Stomach (tissue), 9 donors: Measurements from ENCODE around the gene ANKHD1. TPM values are rescaled to one million over a fixed set of nuclear protein-coding genes. Genes with fewer than 3 reads are reported as not detected.

Experiments used
- DNase-seq, 2 donors: peaks; one replicate each; pipeline versions ENCODE4 v3.0.0 to v3.0.0-alpha.2; 2013 to 2019
- H3K27ac ChIP-seq, 5 donors: fragments of 200-600 bp in 4 of 5; sonication (generic) in 4 of 5; one replicate each; pipeline ENCODE4 v1.5.1; 2013 to 2019; ENCODE audit warnings: mild to moderate bottlenecking in 1 of 5, moderate library complexity in 1 of 5
- H3K27me3 ChIP-seq, 3 donors: fragments of 200-600 bp; sonication (generic); one replicate each; pipeline ENCODE4 v1.5.1; 2017 to 2019; ENCODE audit warnings: mixed run types in 1 of 3
- H3K36me3 ChIP-seq, 4 donors: fragments of 200-600 bp; sonication (generic); 1 replicate in 3 of 4; 2 replicates in 1 of 4; pipeline ENCODE4 v1.5.1; 2016 to 2019
- H3K4me1 ChIP-seq, 4 donors: fragments of 200-600 bp; sonication (generic); one replicate each; pipeline ENCODE4 v1.5.1; 2016 to 2019
- H3K4me3 ChIP-seq, 4 donors: fragments of 200-600 bp; sonication (generic) in 3 of 4; one replicate each; pipeline ENCODE4 v1.5.1; 2016 to 2019; ENCODE audit warnings: mild to moderate bottlenecking in 1 of 4
- H3K9me3 ChIP-seq, 4 donors: fragments of 200-600 bp; sonication (generic); one replicate each; pipeline ENCODE4 v1.5.1; 2016 to 2019
- EP300 ChIP-seq: sonication (generic); formaldehyde crosslinking; IDR thresholded peaks from one replicate; pipeline ENCODE4 v1.6.1; 2017; ENCODE audit warnings: antibody characterized with exemption
- POLR2A ChIP-seq, 4 donors: fragments of 450-650 bp; IDR thresholded peaks; one replicate each; pipeline ENCODE4 v1.6.1; 2016; ENCODE audit warnings: antibody characterized with exemption in 4 of 4, control low read depth in 2 of 4, mild to moderate bottlenecking in 1 of 4, moderate library complexity in 1 of 4
- POLR2AphosphoS5 ChIP-seq, 3 donors: sonication (generic); formaldehyde crosslinking; IDR thresholded peaks; one replicate each; pipeline ENCODE4 v1.6.1; 2016; ENCODE audit warnings: antibody characterized with exemption in 3 of 3
- WGBS, 5 donors: extraction: QIAGEN DNeasy Blood & Tissue Kit in 3 of 5; methylation state at CpG; one replicate each; pipeline versions ENCODE4 v1.1.5 to v1.1.7; 2013 to 2018; 5-methylcytosine and 5-hydroxymethylcytosine counted together
- intact Hi-C: fragments of 100-400 bp; cut with DNase I; formaldehyde crosslinking; loops from one replicate; pipeline ENCODE4 v1.15.1; 2023; ENCODE audit warnings: low total_unique reads
- polyA plus RNA-seq, 3 donors: library from polyadenylated mRNA; stranded (reverse); fragments of 200-250 nt; gene quantifications; one replicate each; pipeline ENCODE4 v1.2.3, GENCODE V29; 2013
- small RNA-seq, 4 donors: library from RNA; depleted of rRNA; stranded (forward); fragments of <200 nt; gene quantifications; one replicate each; pipeline ENCODE3, GENCODE V24; 2016
- total RNA-seq, 5 donors: library from RNA; depleted of rRNA; stranded (reverse); fragments of >200 nt; gene quantifications; one replicate each; pipeline versions ENCODE4 v1.1.0 to v1.2.3, GENCODE V29; 2014 to 2016
- TF ChIP-seq, protein P1 (sequence below), 7 experiments: fragments of 450-650 bp in 4 of 7; fragments of 200-600 bp in 3 of 7; sonication (generic) in 3 of 7; IDR thresholded peaks; one replicate each; pipeline ENCODE4 v1.5.1; 2016 to 2019; ENCODE audit warnings: antibody characterized with exemption in 7 of 7, control low read depth in 2 of 7, mild to moderate bottlenecking in 1 of 7
- donor health status: healthy with polysubstance abuse.
- donor health status: Bipolar disorder and iron deficiency.
- donor health status: healthy.

Gene ANKHD1
- total and polyA plus RNA-seq, 8 donors: 22.0 to 249 (median 120) TPM

DNA sequence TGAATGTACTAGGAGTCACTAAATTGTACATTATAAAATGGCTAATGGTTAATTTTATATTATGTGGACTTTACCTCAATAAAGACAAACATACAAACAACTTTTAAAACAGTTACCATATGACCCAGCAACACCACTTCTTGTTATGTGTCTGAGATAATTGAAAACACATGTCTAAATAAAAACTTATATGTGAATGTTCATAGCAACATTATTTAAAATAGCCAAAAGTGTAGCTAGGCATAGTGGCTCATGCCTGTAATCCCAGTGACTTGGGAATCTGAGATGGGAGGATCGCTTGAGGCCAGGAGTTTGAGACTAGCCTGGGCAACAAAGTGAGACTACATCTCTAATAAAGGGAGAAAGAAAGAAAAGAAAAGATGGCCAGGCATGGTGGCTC, 185.9 kb downstream of the ANKHD1 start:
- no peaks in the 10 kb centered on the region for H3K36me3 ChIP-seq
- peaks cover 0 to 4% (median 0%) of the 10 kb centered on the region in 3 donors for H3K27me3 ChIP-seq
- TF ChIP-seq POLR2AphosphoS5 (IDR thresholded peaks at IDR 0.05) (no peak), EP300 (no peak), POLR2A (IDR thresholded peaks at IDR 0.05) (no peak)
- TF ChIP-seq, protein P1, sequence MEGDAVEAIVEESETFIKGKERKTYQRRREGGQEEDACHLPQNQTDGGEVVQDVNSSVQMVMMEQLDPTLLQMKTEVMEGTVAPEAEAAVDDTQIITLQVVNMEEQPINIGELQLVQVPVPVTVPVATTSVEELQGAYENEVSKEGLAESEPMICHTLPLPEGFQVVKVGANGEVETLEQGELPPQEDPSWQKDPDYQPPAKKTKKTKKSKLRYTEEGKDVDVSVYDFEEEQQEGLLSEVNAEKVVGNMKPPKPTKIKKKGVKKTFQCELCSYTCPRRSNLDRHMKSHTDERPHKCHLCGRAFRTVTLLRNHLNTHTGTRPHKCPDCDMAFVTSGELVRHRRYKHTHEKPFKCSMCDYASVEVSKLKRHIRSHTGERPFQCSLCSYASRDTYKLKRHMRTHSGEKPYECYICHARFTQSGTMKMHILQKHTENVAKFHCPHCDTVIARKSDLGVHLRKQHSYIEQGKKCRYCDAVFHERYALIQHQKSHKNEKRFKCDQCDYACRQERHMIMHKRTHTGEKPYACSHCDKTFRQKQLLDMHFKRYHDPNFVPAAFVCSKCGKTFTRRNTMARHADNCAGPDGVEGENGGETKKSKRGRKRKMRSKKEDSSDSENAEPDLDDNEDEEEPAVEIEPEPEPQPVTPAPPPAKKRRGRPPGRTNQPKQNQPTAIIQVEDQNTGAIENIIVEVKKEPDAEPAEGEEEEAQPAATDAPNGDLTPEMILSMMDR (IDR thresholded peaks at IDR 0.05): no peak
- no peak overlapping the region for H3K4me3 ChIP-seq
- H3K27ac ChIP-seq: no peak overlapping the region
- intact Hi-C loops: no loop called here
- WGBS, 5 donors: 89 to 100% (median 98%) methylated on average over 1 of the region's 1 CpG
- no peaks in the 10 kb centered on the region for H3K4me1 ChIP-seq
- H3K9me3 ChIP-seq: peaks cover 0 to 6% (median 0%) of the 10 kb centered on the region in 4 donors
- DNase-seq: no peak

DNA sequence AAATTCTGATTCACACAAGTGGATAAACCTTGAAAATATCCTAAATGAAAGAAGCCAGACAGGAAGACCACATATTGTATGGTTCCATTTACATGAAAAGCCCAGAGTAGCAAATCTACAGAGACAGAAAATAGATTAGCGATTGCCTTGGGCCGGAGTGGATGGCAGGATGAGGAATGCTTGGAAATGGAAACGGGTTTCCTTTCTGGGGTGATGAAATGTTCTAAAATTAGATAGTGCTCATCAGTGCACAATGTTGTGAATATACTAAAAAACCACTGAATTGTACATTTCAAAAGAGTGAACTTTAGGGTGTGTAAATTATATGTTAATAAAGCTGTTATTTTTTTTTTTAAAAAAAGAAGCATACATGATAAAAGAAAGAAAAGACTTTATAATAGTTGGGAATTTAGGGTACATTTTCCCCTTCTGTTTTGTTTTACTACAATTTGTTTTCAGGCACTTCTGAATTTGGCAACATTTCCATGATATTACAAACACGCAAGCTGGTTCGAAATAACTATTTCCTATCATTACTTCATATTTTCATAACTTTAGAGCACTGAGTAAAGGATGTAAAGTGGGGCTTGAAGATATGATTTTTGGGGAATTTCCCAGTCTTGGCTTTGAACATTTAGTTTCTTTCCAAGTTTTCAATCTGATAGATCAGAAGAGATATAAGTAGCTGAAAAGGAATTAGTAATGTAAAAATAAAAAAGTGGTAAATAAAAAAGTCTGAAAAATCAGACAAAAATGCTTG, 186.9 kb downstream of the ANKHD1 start:
- Histone ChIP-seq H3K27ac (peak overlapping the region in 3 of 5 donors; percentile 2 to 47 (median 2)), H3K4me3 (no peak overlapping the region), H3K9me3 (no peaks in the 10 kb centered on the region), H3K36me3 (no peaks in the 10 kb centered on the region), H3K27me3 (peaks cover 0 to 4% (median 0%) of the 10 kb centered on the region in 3 donors), H3K4me1 (no peaks in the 10 kb centered on the region)
- intact Hi-C loops: no loop called here
- TF ChIP-seq EP300: no peak
- TF ChIP-seq, protein P1 (IDR thresholded peaks at IDR 0.05): no peak
- no peak for TF ChIP-seq POLR2A (IDR thresholded peaks at IDR 0.05)
- no peak for TF ChIP-seq POLR2AphosphoS5 (IDR thresholded peaks at IDR 0.05)
- WGBS, 5 donors: 54 to 74% (median 70%) methylated on average over 5 of the region's 5 CpGs
- DNase-seq: no peak

Small RNA genes within 50 kb of the gene (small RNA-seq; reads per million reads assigned to genes)
- gene RF00279 (0 reads per million in 4 donors), gene RF00443 (0 reads per million in 4 donors), gene RNU4-14P (0 reads per million in 4 donors)

Other genes with a start within 250 kb of the ANKHD1 start
- 1,000 to 10,000 TPM in 1 of 5 donors, 100 to 1,000 TPM in 3, 10 to 100 TPM in 1; 23.2 to 1,029 (median 220) TPM for gene CYSTM1, start 226.6 kb upstream of the ANKHD1 start, total RNA-seq
- 1,000 to 10,000 TPM in 2 of 3 donors, 100 to 1,000 TPM in 1; 378 to 3,028 (median 2,014) TPM for gene CYSTM1, start 226.6 kb upstream of the ANKHD1 start, polyA plus RNA-seq
- 100 to 1,000 TPM in 2 of 5 donors, 10 to 100 TPM in 3; 28.6 to 137 (median 52.1) TPM for gene PFDN1, start 98.7 kb upstream of the ANKHD1 start, total RNA-seq
- gene PFDN1, start 98.7 kb upstream of the ANKHD1 start, polyA plus RNA-seq: 10 to 100 TPM; 70.7 to 88.0 (median 77.8) TPM
- 10 to 100 TPM in 3 of 5 donors, 1 to 10 TPM in 2; 1.2 to 39.8 (median 27.7) TPM for gene HBEGF, start 55.2 kb upstream of the ANKHD1 start, total RNA-seq
- gene HBEGF, start 55.2 kb upstream of the ANKHD1 start, polyA plus RNA-seq: 10 to 100 TPM in 2 of 3 donors, 1 to 10 TPM in 1; 8.5 to 15.0 (median 11.8) TPM
- gene SLC4A9, start 41.6 kb upstream of the ANKHD1 start, total RNA-seq: not detected
- under 1 TPM in 1 of 3 donors, not detected in 2; 0.30 TPM for gene SLC4A9, start 41.6 kb upstream of the ANKHD1 start, polyA plus RNA-seq
- gene EIF4EBP3, start 145.8 kb downstream of the ANKHD1 start, total RNA-seq: 10 to 100 TPM in 1 of 5 donors, 1 to 10 TPM in 4; 2.7 to 15.1 (median 8.1) TPM
- gene EIF4EBP3, start 145.8 kb downstream of the ANKHD1 start, polyA plus RNA-seq: 10 to 100 TPM; 66.1 to 90.9 (median 80.2) TPM
- 10 to 100 TPM in 3 of 5 donors, 1 to 10 TPM in 1, not detected in 1; 1.8 to 26.8 (median 22.9) TPM for gene SRA1, start 155.6 kb downstream of the ANKHD1 start, total RNA-seq
- gene SRA1, start 155.6 kb downstream of the ANKHD1 start, polyA plus RNA-seq: 10 to 100 TPM; 37.7 to 51.0 (median 39.7) TPM
- 10 to 100 TPM in 3 of 5 donors, 1 to 10 TPM in 2; 5.4 to 40.8 (median 22.4) TPM for gene APBB3, start 162.8 kb downstream of the ANKHD1 start, total RNA-seq
- gene APBB3, start 162.8 kb downstream of the ANKHD1 start, polyA plus RNA-seq: 10 to 100 TPM in 2 of 3 donors, 1 to 10 TPM in 1; 9.8 to 29.8 (median 11.0) TPM
- 10 to 100 TPM; 11.4 to 62.0 (median 43.0) TPM for gene SLC35A4, start 163.0 kb downstream of the ANKHD1 start, total RNA-seq
- gene SLC35A4, start 163.0 kb downstream of the ANKHD1 start, polyA plus RNA-seq: 10 to 100 TPM; 30.4 to 47.7 (median 41.7) TPM
- 10 to 100 TPM in 4 of 5 donors, 1 to 10 TPM in 1; 8.5 to 99.8 (median 23.9) TPM for gene CD14, start 231.3 kb downstream of the ANKHD1 start, total RNA-seq
- 10 to 100 TPM; 17.0 to 45.6 (median 35.0) TPM for gene CD14, start 231.3 kb downstream of the ANKHD1 start, polyA plus RNA-seq
- 10 to 100 TPM in 2 of 5 donors, 1 to 10 TPM in 3; 4.0 to 40.8 (median 7.0) TPM for gene TMCO6, start 237.6 kb downstream of the ANKHD1 start, total RNA-seq
- gene TMCO6, start 237.6 kb downstream of the ANKHD1 start, polyA plus RNA-seq: 10 to 100 TPM in 1 of 3 donors, 1 to 10 TPM in 2; 6.8 to 15.5 (median 7.9) TPM
- gene NDUFA2, start 245.8 kb downstream of the ANKHD1 start, total RNA-seq: 100 to 1,000 TPM in 1 of 5 donors, 10 to 100 TPM in 4; 28.6 to 171 (median 42.3) TPM
- 100 to 1,000 TPM; 266 to 271 (median 271) TPM for gene NDUFA2, start 245.8 kb downstream of the ANKHD1 start, polyA plus RNA-seq
- 100 to 1,000 TPM in 1 of 5 donors, 10 to 100 TPM in 4; 69.4 to 155 (median 73.3) TPM for gene IK, start 246.0 kb downstream of the ANKHD1 start, total RNA-seq
- gene IK, start 246.0 kb downstream of the ANKHD1 start, polyA plus RNA-seq: 10 to 100 TPM; 53.1 to 68.7 (median 61.4) TPM